Colonic mucosa (tissue), 4 donors: ENCODE data around the gene IL1R1. TPM values are rescaled to one million over a fixed set of nuclear protein-coding genes. Genes with fewer than 3 reads are reported as not detected.
"Not testable (repeated sequence)": the region's sequence is repeated elsewhere in the genome, so short reads cannot be mapped to it uniquely, and the experiment has no call there.

Experiments
- DNase-seq: peaks from one replicate; pipeline ENCODE4 v3.0.0-alpha.2; 2020
- H3K27ac ChIP-seq: fragments of 200-600 bp; one replicate; pipeline ENCODE4 v1.8.0; 2021
- H3K27me3 ChIP-seq: fragments of 200-600 bp; one replicate; pipeline ENCODE4 v1.8.0; 2021
- H3K36me3 ChIP-seq: fragments of 200-600 bp; one replicate; pipeline ENCODE4 v1.8.0; 2021
- H3K4me1 ChIP-seq: fragments of 200-600 bp; one replicate; pipeline ENCODE4 v1.8.0; 2021; ENCODE audit warnings: mild to moderate bottlenecking
- H3K4me3 ChIP-seq: fragments of 200-600 bp; one replicate; pipeline ENCODE4 v1.8.0; 2021
- H3K9ac ChIP-seq, 2 donors: one replicate each; pipeline ENCODE4 v1.7.0; 2013; ENCODE audit warnings: control low read depth in 2 of 2, low read depth in 2 of 2, low read length in 2 of 2
- H3K9me3 ChIP-seq: fragments of 200-600 bp; one replicate; pipeline ENCODE4 v1.8.0; 2021
- CTCF ChIP-seq: fragments of 200-600 bp; IDR thresholded peaks from one replicate; pipeline ENCODE4 v1.8.0; 2022; ENCODE audit warnings: antibody characterized with exemption, mild to moderate bottlenecking
- intact Hi-C: fragments of 100-400 bp; cut with DNase I; formaldehyde crosslinking; loops from one replicate; pipeline ENCODE4 v1.14.1; 2022
- total RNA-seq, 2 donors: library from RNA; stranded (reverse); fragmentation: NEBNext Ultra II Directional in 1 of 2; extraction: Animal tissue kit (Norgen Biotek cat#: 25700) in 1 of 2; gene quantifications; one replicate each; pipeline ENCODE4 v1.2.1, GENCODE V29; 2021
- donor health status: healthy.
- donor health status: DM: no; HTN: no; CAD: no.
- donor health status: DM: no; HTN: no; CAD: no.

The IL1R1 gene
- total RNA-seq, 2 donors from 2014 or later: 13.9 to 23.9 TPM

GRCh38 chr2:102099536-102100298, 42.8 kb upstream of the IL1R1 start:
- no peak overlapping the region for H3K4me3 ChIP-seq
- no peak overlapping the region for H3K9ac ChIP-seq
- H3K4me1 ChIP-seq: no peaks in the 10 kb centered on the region
- intact Hi-C loops: no loop called here
- H3K27ac ChIP-seq: no peak overlapping the region
- no peak for TF ChIP-seq CTCF
- H3K27me3 ChIP-seq: no peaks in the 10 kb centered on the region
- no peak for DNase-seq
- H3K9me3 ChIP-seq: no peaks in the 10 kb centered on the region
- no peaks in the 10 kb centered on the region for H3K36me3 ChIP-seq

GRCh38 chr2:102100371-102101096, 42.0 kb upstream of the IL1R1 start:
- intact Hi-C loops: no loop called here
- TF ChIP-seq CTCF: no peak
- Histone ChIP-seq H3K4me3 (no peak overlapping the region), H3K9me3 (no peaks in the 10 kb centered on the region), H3K27ac (no peak overlapping the region), H3K9ac (no peak overlapping the region), H3K36me3 (no peaks in the 10 kb centered on the region), H3K27me3 (no peaks in the 10 kb centered on the region), H3K4me1 (no peaks in the 10 kb centered on the region)
- no peak for DNase-seq

- Histone ChIP-seq H3K9ac (no peak overlapping the region), H3K9me3 (no peaks in the 10 kb centered on the region), H3K4me1 (no peaks in the 10 kb centered on the region), H3K27ac (no peak overlapping the region), H3K36me3 (no peaks in the 10 kb centered on the region), H3K4me3 (no peak overlapping the region), H3K27me3 (no peaks in the 10 kb centered on the region)
- intact Hi-C loops: no loop called here
- no peak for TF ChIP-seq CTCF
- DNase-seq: no peak
Measured at GRCh38 chr2:102101097-102101848, 41.3 kb upstream of the IL1R1 start.

GRCh38 chr2:102101849-102102635, 40.5 kb upstream of the IL1R1 start:
- H3K9ac ChIP-seq: no peak overlapping the region
- no peaks in the 10 kb centered on the region for H3K9me3 ChIP-seq
- no peaks in the 10 kb centered on the region for H3K27me3 ChIP-seq
- no peak overlapping the region for H3K27ac ChIP-seq
- no peak for DNase-seq
- intact Hi-C loops: no loop called here
- H3K4me1 ChIP-seq: no peaks in the 10 kb centered on the region
- no peak for TF ChIP-seq CTCF
- H3K4me3 ChIP-seq: no peak overlapping the region
- H3K36me3 ChIP-seq: no peaks in the 10 kb centered on the region

- H3K4me1 ChIP-seq, intact Hi-C loops, DNase-seq: not testable (repeated sequence)
Measured at GRCh38 chr2:102102636-102102948, 40.0 kb upstream of the IL1R1 start.

More at GRCh38 chr2:102102636-102102948, 40.0 kb upstream of the IL1R1 start:
- H3K4me3 ChIP-seq, H3K9ac ChIP-seq, H3K9me3 ChIP-seq, H3K27ac ChIP-seq, H3K36me3 ChIP-seq, H3K27me3 ChIP-seq: not testable (repeated sequence)
